Smooth muscle cell (in vitro differentiated cells): ENCODE measurements around the gene MST1. TPM values are rescaled to one million over a fixed set of nuclear protein-coding genes. Genes with fewer than 3 reads are reported as not detected.

ENCODE experiments used
- DNase-seq: peaks from one replicate; lab custom pipeline; 2025; ENCODE audit not compliant: unreplicated experiment; lab: John Stamatoyannopoulos, UW
- H2AFZ ChIP-seq: fragments of 200-600 bp; sonication (generic); 2 replicates; pipeline ENCODE4 v1.6.0; 2016; ENCODE audit warnings: antibody characterized with exemption, low read depth, mild to moderate bottlenecking
- H3F3A ChIP-seq: fragments of 200-600 bp; sonication (generic); 2 replicates; pipeline ENCODE4 v1.6.0; 2017; ENCODE audit warnings: antibody characterized with exemption, low read depth
- H3K27ac ChIP-seq: fragments of 200-600 bp; sonication (generic); 2 replicates; pipeline ENCODE4 v1.5.1; 2016; ENCODE audit warnings: low read depth, mild to moderate bottlenecking
- H3K27me3 ChIP-seq: fragments of 200-600 bp; sonication (generic); 2 replicates; pipeline ENCODE4 v1.6.1; 2016; ENCODE audit warnings: low read depth, mild to moderate bottlenecking
- H3K36me3 ChIP-seq: fragments of 200-600 bp; sonication (generic); 2 replicates; pipeline ENCODE4 v1.5.1; 2016; ENCODE audit warnings: low read depth
- H3K4me1 ChIP-seq: fragments of 200-600 bp; sonication (generic); 2 replicates; pipeline ENCODE4 v1.5.1; 2016; ENCODE audit warnings: low read depth
- H3K4me2 ChIP-seq: fragments of 200-600 bp; sonication (generic); 2 replicates; pipeline ENCODE4 v1.6.0; 2016; ENCODE audit warnings: mild to moderate bottlenecking
- H3K4me3 ChIP-seq: fragments of 200-600 bp; sonication (generic); 2 replicates; pipeline ENCODE4 v1.5.1; 2016; ENCODE audit warnings: mild to moderate bottlenecking
- H3K79me2 ChIP-seq: fragments of 200-600 bp; sonication (generic); 2 replicates; pipeline ENCODE4 v1.6.0; 2016; ENCODE audit warnings: low read depth, mild to moderate bottlenecking
- H3K9ac ChIP-seq: fragments of 200-600 bp; sonication (generic); 2 replicates; pipeline ENCODE4 v1.6.0; 2016; ENCODE audit warnings: low read depth
- H3K9me3 ChIP-seq: fragments of 200-600 bp; sonication (generic); replicated peaks from 2 replicates; pipeline ENCODE4 v1.5.1; 2016; ENCODE audit warnings: low read depth
- H4K20me1 ChIP-seq: fragments of 200-600 bp; sonication (generic); 2 replicates; pipeline ENCODE4 v1.6.0; 2016; ENCODE audit warnings: low read depth
- CTCF ChIP-seq: fragments of 200-600 bp; sonication (generic); IDR thresholded peaks from 2 replicates; pipeline ENCODE4 v1.5.1; 2017; ENCODE audit warnings: borderline replicate concordance, mild to moderate bottlenecking, antibody characterized with exemption; ENCODE audit not compliant: insufficient read depth, poor library complexity, severe bottlenecking
- WGBS: methylation state at CpG from one replicate; pipeline ENCODE4 v1.1.7; 2016; ENCODE audit warnings: low lambda C conversion rate; 5-methylcytosine and 5-hydroxymethylcytosine counted together
- polyA plus RNA-seq: library from polyadenylated mRNA; unstranded; fragments of >200 nt; fragmentation: Nextera tagmentation; extraction: Ambion mirVana; gene quantifications from 2 replicates; pipeline ENCODE4 v1.2.1, GENCODE V29; 2016
- total RNA-seq: library from RNA; depleted of rRNA; stranded (reverse); fragments of >200 nt; gene quantifications from 2 replicates; pipeline ENCODE4 v1.2.3, GENCODE V29; 2014

The MST1 gene
- total and polyA plus RNA-seq, 2 experiments from 2014 or later = 18.7 to 22.9 TPM

GRCh38 chr3:49713336-49714105 is 24.2 kb upstream of the MST1 start:
- no peaks in the 10 kb centered on the region for H3F3A ChIP-seq
- no peak overlapping the region for H3K4me3 ChIP-seq
- H4K20me1 ChIP-seq = peaks cover 4% of the 10 kb centered on the region
- no peak overlapping the region for H2AFZ ChIP-seq
- no peak for TF ChIP-seq CTCF
- no peak overlapping the region for H3K27ac ChIP-seq
- H3K9ac ChIP-seq = no peak overlapping the region
- no peaks in the 10 kb centered on the region for H3K27me3 ChIP-seq
- H3K36me3 ChIP-seq = no peaks in the 10 kb centered on the region
- no peak overlapping the region for H3K4me2 ChIP-seq
- peaks cover under 1% of the 10 kb centered on the region for H3K4me1 ChIP-seq
- H3K9me3 ChIP-seq = no peaks in the 10 kb centered on the region
- no peaks in the 10 kb centered on the region for H3K79me2 ChIP-seq
- WGBS = 97% methylated on average over 24 of the region's 25 CpGs
- DNase-seq = no peak

- Histone ChIP-seq H4K20me1 (no peaks in the 10 kb centered on the region), H3K4me3 (no peak overlapping the region), H3K36me3 (no peaks in the 10 kb centered on the region), H3K27ac (no peak overlapping the region), H3K79me2 (no peaks in the 10 kb centered on the region), H3K9me3 (no peaks in the 10 kb centered on the region), H3K9ac (no peak overlapping the region), H3K4me2 (no peak overlapping the region), H2AFZ (no peak overlapping the region), H3K27me3 (no peaks in the 10 kb centered on the region), H3F3A (no peaks in the 10 kb centered on the region), H3K4me1 (no peaks in the 10 kb centered on the region)
- 84% methylated on average over 7 of the region's 7 CpGs for WGBS
- TF ChIP-seq CTCF = no peak
- no peak for DNase-seq
These were observed 23.5 kb upstream of the MST1 start for GRCh38 chr3:49712631-49713317.

- no peak overlapping the region for H3K27ac ChIP-seq
- WGBS = 95% methylated on average over 11 of the region's 11 CpGs
- no peaks in the 10 kb centered on the region for H3K4me1 ChIP-seq
- no peak for DNase-seq
- H3K9me3 ChIP-seq = no peaks in the 10 kb centered on the region
- no peaks in the 10 kb centered on the region for H3K36me3 ChIP-seq
- no peaks in the 10 kb centered on the region for H3F3A ChIP-seq
- H3K9ac ChIP-seq = no peak overlapping the region
- no peaks in the 10 kb centered on the region for H3K79me2 ChIP-seq
- no peak overlapping the region for H3K4me2 ChIP-seq
- H2AFZ ChIP-seq = no peak overlapping the region
- H3K4me3 ChIP-seq = no peak overlapping the region
- TF ChIP-seq CTCF = no peak
- no peaks in the 10 kb centered on the region for H4K20me1 ChIP-seq
- no peaks in the 10 kb centered on the region for H3K27me3 ChIP-seq
These were observed 22.9 kb upstream of the MST1 start for GRCh38 chr3:49712166-49712565.

GRCh38 chr3:49711489-49711888 is 22.2 kb upstream of the MST1 start:
- H4K20me1 ChIP-seq = no peaks in the 10 kb centered on the region
- H3F3A ChIP-seq = no peaks in the 10 kb centered on the region
- WGBS = 98% methylated on average over 5 of the region's 5 CpGs
- no peaks in the 10 kb centered on the region for H3K4me1 ChIP-seq
- H3K4me2 ChIP-seq = no peak overlapping the region
- no peaks in the 10 kb centered on the region for H3K79me2 ChIP-seq
- no peaks in the 10 kb centered on the region for H3K9me3 ChIP-seq
- no peaks in the 10 kb centered on the region for H3K27me3 ChIP-seq
- no peak for TF ChIP-seq CTCF
- no peaks in the 10 kb centered on the region for H3K36me3 ChIP-seq
- no peak for DNase-seq
- no peak overlapping the region for H2AFZ ChIP-seq
- no peak overlapping the region for H3K4me3 ChIP-seq
- H3K9ac ChIP-seq = no peak overlapping the region
- H3K27ac ChIP-seq = no peak overlapping the region
